GM12865 (cell line): ENCODE data around the gene MILR1.

ENCODE experiments used
- DNase-seq: peaks from one replicate; pipeline ENCODE4 v3.0.0; 2010; ENCODE audit warnings: low read depth
- H3K4me3 ChIP-seq: 2 replicates; pipeline ENCODE4 v1.5.1; 2011; ENCODE audit warnings: mild to moderate bottlenecking, low read depth, low read length, control low read depth
- TF ChIP-seq, protein P1 (sequence below): IDR thresholded peaks from 2 replicates; pipeline ENCODE4 v1.5.1; 2011; ENCODE audit warnings: low read length, control low read depth, low read depth, inconsistent platforms; ENCODE audit not compliant: insufficient read depth; ENCODE audit errors: missing control alignments

The MILR1 gene, protein sequence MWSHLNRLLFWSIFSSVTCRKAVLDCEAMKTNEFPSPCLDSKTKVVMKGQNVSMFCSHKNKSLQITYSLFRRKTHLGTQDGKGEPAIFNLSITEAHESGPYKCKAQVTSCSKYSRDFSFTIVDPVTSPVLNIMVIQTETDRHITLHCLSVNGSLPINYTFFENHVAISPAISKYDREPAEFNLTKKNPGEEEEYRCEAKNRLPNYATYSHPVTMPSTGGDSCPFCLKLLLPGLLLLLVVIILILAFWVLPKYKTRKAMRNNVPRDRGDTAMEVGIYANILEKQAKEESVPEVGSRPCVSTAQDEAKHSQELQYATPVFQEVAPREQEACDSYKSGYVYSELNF

DNA sequence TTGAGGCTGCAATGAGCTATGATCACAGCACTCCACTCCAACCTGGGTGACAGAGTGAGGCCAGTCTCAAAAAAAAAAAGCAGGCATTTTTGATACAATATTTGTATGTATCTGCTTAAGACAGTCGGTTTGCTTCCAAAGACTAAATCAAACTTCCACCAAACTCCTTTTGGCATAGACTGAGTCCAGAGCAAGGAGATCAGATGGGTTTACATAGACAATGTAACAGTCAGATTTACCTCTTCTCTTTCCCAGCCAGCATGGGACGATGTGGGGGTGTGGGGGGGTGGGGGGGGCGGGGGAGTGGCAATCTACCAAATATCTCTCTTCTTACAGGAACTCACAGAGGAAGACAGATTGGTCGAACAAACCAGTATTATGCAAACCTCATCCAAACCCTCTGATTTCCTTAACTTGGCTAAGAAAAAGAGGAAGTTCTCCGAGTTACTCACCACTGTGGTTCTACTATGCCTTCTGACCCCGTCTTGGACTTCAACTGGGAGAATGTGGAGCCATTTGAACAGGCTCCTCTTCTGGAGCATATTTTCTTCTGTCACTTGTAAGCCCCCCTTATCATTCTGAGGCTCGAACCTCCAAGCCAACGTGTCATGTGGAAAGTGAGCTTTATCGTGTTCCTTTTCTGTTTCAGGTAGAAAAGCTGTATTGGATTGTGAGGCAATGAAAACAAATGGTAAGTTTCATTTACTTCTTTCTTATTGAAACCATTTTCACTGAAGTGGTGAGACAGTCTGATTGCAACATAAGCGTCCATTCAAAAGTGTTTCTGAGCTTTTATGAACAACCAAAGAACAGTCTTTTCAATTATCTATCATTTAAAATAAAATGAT, at the start of gene MILR1:
Gene MILR1, plus strand, starts transcription at position 451 of the 848 bp plus-strand sequence. Its CDS starts 54 bp downstream, at position 505.
- H3K4me3 ChIP-seq: no peak within 1 kb of the TSS; the same call in 1 of the 2 replicates

DNA sequence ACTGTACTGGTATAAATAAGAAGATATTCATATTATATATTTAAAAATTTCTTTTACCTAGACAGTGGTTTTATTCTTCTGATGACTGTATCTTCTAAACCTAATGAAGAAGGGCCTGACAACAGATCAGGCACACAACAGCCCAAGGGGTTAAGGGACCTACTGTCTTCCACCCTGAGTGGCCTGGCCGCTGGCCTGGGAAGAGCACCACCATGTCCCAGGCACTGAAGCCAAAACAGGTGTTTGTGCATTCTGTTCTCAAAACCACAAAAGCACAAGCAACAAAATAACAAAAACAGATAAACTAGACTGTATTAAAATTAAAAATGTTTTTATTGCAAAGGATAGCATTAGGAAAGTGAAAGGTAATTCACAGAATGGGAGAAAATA, 49.2 kb upstream of the MILR1 start:
- H3K4me3 ChIP-seq: no peak overlapping the region
- DNase-seq: no peak
- TF ChIP-seq, protein P1, sequence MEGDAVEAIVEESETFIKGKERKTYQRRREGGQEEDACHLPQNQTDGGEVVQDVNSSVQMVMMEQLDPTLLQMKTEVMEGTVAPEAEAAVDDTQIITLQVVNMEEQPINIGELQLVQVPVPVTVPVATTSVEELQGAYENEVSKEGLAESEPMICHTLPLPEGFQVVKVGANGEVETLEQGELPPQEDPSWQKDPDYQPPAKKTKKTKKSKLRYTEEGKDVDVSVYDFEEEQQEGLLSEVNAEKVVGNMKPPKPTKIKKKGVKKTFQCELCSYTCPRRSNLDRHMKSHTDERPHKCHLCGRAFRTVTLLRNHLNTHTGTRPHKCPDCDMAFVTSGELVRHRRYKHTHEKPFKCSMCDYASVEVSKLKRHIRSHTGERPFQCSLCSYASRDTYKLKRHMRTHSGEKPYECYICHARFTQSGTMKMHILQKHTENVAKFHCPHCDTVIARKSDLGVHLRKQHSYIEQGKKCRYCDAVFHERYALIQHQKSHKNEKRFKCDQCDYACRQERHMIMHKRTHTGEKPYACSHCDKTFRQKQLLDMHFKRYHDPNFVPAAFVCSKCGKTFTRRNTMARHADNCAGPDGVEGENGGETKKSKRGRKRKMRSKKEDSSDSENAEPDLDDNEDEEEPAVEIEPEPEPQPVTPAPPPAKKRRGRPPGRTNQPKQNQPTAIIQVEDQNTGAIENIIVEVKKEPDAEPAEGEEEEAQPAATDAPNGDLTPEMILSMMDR: no peak

More for the DNA sequence above, at the start of gene MILR1:
- TF ChIP-seq, protein P1: no peak
- DNase-seq: peak; percentile 64

DNA sequence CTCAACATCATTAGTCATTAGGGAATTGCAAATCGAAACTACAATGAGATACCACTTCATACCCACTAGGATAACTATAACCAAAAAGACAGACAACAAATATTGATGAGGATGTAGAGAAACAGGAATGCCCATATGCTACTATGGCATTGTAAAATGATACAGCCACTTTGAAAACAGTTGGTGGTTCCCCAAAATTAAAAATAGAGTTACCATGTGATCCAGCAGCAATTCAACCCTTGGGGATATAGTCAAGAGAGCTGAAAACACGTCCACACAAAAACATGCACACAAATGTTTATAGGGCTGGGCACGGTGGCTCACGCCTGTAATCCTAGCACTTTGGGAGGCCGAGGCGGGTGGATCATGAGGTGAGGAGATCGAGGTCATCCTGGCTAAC, 48.3 kb upstream of the MILR1 start:
- H3K4me3 ChIP-seq: no peak overlapping the region
- DNase-seq: no peak
- TF ChIP-seq, protein P1: no peak

DNA sequence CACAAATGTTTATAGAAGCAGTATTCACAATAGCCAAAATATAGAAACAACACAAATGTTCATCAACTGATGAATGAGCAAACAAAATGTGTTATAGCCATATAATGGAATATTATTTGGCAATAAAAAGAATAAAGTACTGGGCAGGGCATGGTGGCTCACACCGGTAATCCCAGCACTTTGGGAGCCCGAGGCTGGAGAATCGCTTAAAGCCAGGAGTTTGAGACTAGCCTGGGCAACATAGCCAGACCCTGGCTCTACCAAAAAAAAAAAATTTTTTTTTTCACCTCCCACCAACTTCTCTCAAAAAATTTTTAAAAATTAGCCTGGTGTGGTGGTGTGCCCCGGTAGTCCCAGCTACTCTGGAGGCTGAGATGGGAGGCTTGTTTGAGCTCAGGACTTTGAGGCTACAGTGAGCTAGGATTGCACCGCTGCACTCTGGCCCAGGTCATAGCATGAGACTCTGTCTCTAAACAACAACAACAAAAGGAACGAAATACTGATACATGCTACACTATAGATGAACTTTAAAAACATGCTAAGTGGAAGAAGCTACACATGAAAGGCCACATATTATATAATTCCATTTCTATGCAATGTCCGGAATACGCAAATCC, 47.6 kb upstream of the MILR1 start:
- H3K4me3 ChIP-seq: no peak overlapping the region
- TF ChIP-seq, protein P1: no peak
- no peak for DNase-seq

DNA sequence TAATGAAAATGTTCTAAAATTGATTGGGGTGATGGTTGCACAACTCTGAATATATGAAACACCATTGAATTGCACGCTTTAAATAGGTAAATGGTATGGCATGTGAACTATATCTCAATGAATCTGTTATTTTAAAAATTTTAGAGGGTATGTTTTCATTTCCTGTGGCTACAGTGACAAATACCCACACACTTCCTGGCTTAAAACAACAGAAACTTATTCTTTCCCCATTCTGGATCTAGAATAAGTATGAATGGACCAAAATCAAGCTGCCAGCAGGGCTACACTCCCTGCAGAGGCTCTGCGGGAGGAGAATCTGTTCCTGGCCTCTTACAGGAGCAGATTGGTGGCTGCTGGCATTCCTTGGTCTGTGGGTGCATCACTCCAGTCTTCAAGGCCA, 47.0 kb upstream of the MILR1 start:
- no peak overlapping the region for H3K4me3 ChIP-seq
- TF ChIP-seq, protein P1: no peak
- DNase-seq: no peak

DNA sequence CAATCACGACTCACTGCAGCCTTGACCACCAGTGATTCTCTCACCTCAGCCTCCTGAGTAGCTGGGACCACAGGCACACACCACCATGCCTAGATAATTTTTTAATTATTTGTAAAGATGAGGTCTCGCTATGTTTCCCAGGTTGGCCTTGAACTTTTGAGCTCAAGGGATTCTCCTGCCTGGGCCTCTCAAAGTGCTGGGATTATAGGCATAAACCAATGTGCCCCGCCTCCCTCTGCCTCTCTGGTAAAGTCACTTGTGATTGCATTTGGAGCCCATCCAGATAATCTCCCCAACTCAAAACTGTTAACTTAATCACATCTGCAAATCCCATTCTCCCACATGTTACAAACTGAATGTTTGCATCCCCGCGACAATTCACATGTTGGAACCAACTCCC, 46.4 kb upstream of the MILR1 start:
- no peak overlapping the region for H3K4me3 ChIP-seq
- no peak for DNase-seq
- TF ChIP-seq, protein P1: no peak
